Lower leg skin (tissue), 4 donors: ENCODE results near the gene TRMT61A. TPM values are rescaled to one million over a fixed set of nuclear protein-coding genes. Genes with fewer than 3 reads are reported as not detected.
A peak's percentile ranks its signal among the peaks of the same experiment; 100 is the strongest.

Experiments used
- DNase-seq, 2 donors: peaks; one replicate each; pipeline ENCODE4 v3.0.0-alpha.2; 2019; ENCODE audit warnings: low spot score in 2 of 2
- H3K4me3 ChIP-seq: fragments of 200-600 bp; sonication (generic); 2 replicates; pipeline ENCODE4 v1.5.1; 2017; ENCODE audit warnings: mild to moderate bottlenecking, low read depth; ENCODE audit not compliant: poor library complexity, severe bottlenecking
- CTCF ChIP-seq, 3 donors: fragments of 450-650 bp; IDR thresholded peaks; one replicate each; pipeline ENCODE4 v1.5.1; 2016; ENCODE audit warnings: antibody characterized with exemption in 3 of 3, mild to moderate bottlenecking in 3 of 3, moderate library complexity in 2 of 3
- POLR2A ChIP-seq, 2 donors: fragments of 450-650 bp; IDR thresholded peaks; one replicate each; pipeline ENCODE4 v1.6.1; 2016 to 2017; ENCODE audit warnings: antibody characterized with exemption in 2 of 2, mild to moderate bottlenecking in 1 of 2, moderate library complexity in 1 of 2
- WGBS, 2 donors: methylation state at CpG; one replicate each; pipeline ENCODE4 v1.1.5; 2018; 5-methylcytosine and 5-hydroxymethylcytosine counted together
- intact Hi-C: fragments of 100-400 bp; cut with DNase I; formaldehyde crosslinking; loops from one replicate; pipeline ENCODE4 v1.15.0; 2023; ENCODE audit warnings: low total_unique reads
- total RNA-seq, 4 donors: library from RNA; depleted of rRNA; stranded (reverse); fragments of >200 nt; gene quantifications; one replicate each; pipeline ENCODE4 v1.1.0, GENCODE V29; 2016

The TRMT61A gene
- total RNA-seq, 4 donors from 2014 or later: 9.2 to 22.5 (median 16.0) TPM

- TF ChIP-seq POLR2A (IDR thresholded peaks at IDR 0.05) (no peak), CTCF (IDR thresholded peaks at IDR 0.05) (no peak)
- intact Hi-C loops: no loop called here
- no peak overlapping the region for H3K4me3 ChIP-seq
- WGBS, 2 donors: 84 to 93% methylated on average over 2 of the region's 2 CpGs
- peak in 1 of 2 donors; percentile 14 for DNase-seq
Observed at GRCh38 chr14:103488960-103489359, 40.0 kb upstream of the TRMT61A start.

- 91 to 96% methylated on average over 2 of the region's 2 CpGs for WGBS, 2 donors
- peak in 1 of 2 donors; percentile 5 for DNase-seq
- no peak overlapping the region for H3K4me3 ChIP-seq
- intact Hi-C loops: no loop called here
- no peak for TF ChIP-seq CTCF (IDR thresholded peaks at IDR 0.05)
- TF ChIP-seq POLR2A (IDR thresholded peaks at IDR 0.05): no peak
Observed at GRCh38 chr14:103489621-103490020, 39.4 kb upstream of the TRMT61A start.

GRCh38 chr14:103491691-103492090 is 37.3 kb upstream of the TRMT61A start:
- no peak overlapping the region for H3K4me3 ChIP-seq
- TF ChIP-seq POLR2A (IDR thresholded peaks at IDR 0.05) (no peak), CTCF (IDR thresholded peaks at IDR 0.05) (no peak)
- peak in 1 of 2 donors; percentile 69 for DNase-seq
- 65 to 89% methylated on average over 10 of the region's 10 CpGs for WGBS, 2 donors
- intact Hi-C loops: no loop called here

DNA sequence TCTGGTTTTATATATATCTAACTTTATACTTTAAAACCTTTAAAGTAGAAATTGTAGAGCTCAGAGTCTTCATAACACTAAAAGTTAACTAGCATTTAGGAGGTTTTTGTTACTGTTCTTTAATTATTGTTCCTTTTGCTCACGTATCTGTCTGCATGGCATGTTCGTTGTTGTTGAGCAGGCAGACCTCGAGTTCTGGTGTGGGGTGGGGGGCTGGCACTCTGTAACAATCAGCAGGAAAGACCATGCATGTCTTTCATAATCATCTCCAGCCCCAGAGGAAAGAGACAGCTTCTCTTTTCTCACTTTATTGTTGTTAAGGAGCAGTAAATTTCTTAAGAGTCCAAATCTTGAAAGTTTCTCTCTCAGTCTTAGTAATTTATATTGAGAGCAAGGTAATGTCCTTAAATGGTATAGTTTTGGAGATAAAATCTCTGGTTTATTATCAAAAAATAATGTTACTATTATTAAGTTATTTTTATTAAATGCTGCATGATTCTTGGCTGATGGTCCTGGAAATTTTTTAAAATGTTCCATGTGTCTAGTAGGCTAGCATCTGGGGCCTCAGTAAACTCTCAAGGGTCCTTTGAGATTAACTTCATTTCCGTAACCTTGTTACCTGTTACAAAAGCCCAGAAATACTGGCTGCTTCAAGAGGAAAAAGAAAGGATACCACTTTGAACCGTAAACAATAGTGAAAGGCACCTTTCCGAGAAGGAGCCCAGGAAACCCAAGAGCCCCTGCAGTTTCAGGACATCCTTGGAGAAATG is 36.7 kb upstream of the TRMT61A start:
- peak in 1 of 2 donors; percentile 68 for DNase-seq
- intact Hi-C loops: no loop called here
- no peak overlapping the region for H3K4me3 ChIP-seq
- WGBS, 2 donors: 59 to 76% methylated on average over 6 of the region's 6 CpGs
- TF ChIP-seq POLR2A (IDR thresholded peaks at IDR 0.05) (no peak), CTCF (IDR thresholded peaks at IDR 0.05) (no peak)

- no peak for TF ChIP-seq POLR2A (IDR thresholded peaks at IDR 0.05)
- TF ChIP-seq CTCF (IDR thresholded peaks at IDR 0.05): no peak
- no peak overlapping the region for H3K4me3 ChIP-seq
- WGBS, 2 donors: 49 to 62% methylated on average over 2 of the region's 2 CpGs
- DNase-seq: peak in 1 of 2 donors; percentile 37
- intact Hi-C loops: no loop called here
Observed at GRCh38 chr14:103495854-103496253, 33.1 kb upstream of the TRMT61A start.
